Neutrophil (primary cell): ENCODE data around the gene APOBR.
"Not testable (repeated sequence)": the region's sequence is repeated elsewhere in the genome, so short reads cannot be mapped to it uniquely, and the experiment has no call there.

Source experiments
- H3K27ac ChIP-seq: fragments of 200-600 bp; sonication (generic); 2 replicates; pipeline ENCODE4 v1.5.1; 2016; ENCODE audit warnings: mild to moderate bottlenecking, moderate library complexity
- H3K27me3 ChIP-seq: fragments of 200-600 bp; sonication (generic); 2 replicates; pipeline ENCODE4 v1.6.0; 2016; ENCODE audit warnings: mild to moderate bottlenecking
- H3K36me3 ChIP-seq: fragments of 200-600 bp; sonication (generic); 2 replicates; pipeline ENCODE4 v1.5.1; 2017
- H3K4me1 ChIP-seq, 2 experiments: fragments of 200-600 bp in 1 of 2; sonication (generic) in 1 of 2; 1 replicate in 1 of 2; 2 replicates in 1 of 2; pipeline versions ENCODE4 v1.5.1 to v1.6.1; 2013 to 2016; ENCODE audit warnings: low read depth in 1 of 2, low read length in 1 of 2, mild to moderate bottlenecking in 1 of 2, moderate library complexity in 1 of 2; ENCODE audit not compliant: control insufficient read depth in 1 of 2, insufficient read depth in 1 of 2
- H3K4me3 ChIP-seq, 2 experiments: fragments of 200-600 bp in 1 of 2; sonication (generic) in 1 of 2; 1 replicate in 1 of 2; 2 replicates in 1 of 2; pipeline ENCODE4 v1.5.1; 2013 to 2016; ENCODE audit warnings: low read depth in 1 of 2, low read length in 1 of 2, mild to moderate bottlenecking in 1 of 2, moderate library complexity in 1 of 2
- H3K9me3 ChIP-seq: fragments of 200-600 bp; sonication (generic); 2 replicates; pipeline ENCODE4 v1.5.1; 2016
- CTCF ChIP-seq: fragments of 200-600 bp; sonication (generic); IDR thresholded peaks from 2 replicates; pipeline ENCODE4 v1.5.1; 2016; ENCODE audit warnings: antibody characterized with exemption

Gene APOBR

GRCh38 chr16:28521436-28521835 lies 27.0 kb downstream of the APOBR start:
- no peaks in the 10 kb centered on the region for H3K36me3 ChIP-seq
- H3K27ac ChIP-seq = no peak overlapping the region
- H3K4me1 ChIP-seq = peaks cover 8% of the 10 kb centered on the region in 2 experiments
- no peak overlapping the region for H3K4me3 ChIP-seq
- no peak for TF ChIP-seq CTCF
- H3K27me3 ChIP-seq = no peaks in the 10 kb centered on the region
- no peaks in the 10 kb centered on the region for H3K9me3 ChIP-seq

- H3K27me3 ChIP-seq = no peaks in the 10 kb centered on the region
- no peak for TF ChIP-seq CTCF
- peaks cover 8% of the 10 kb centered on the region in 2 experiments for H3K4me1 ChIP-seq
- no peak overlapping the region for H3K4me3 ChIP-seq
- H3K9me3 ChIP-seq = no peaks in the 10 kb centered on the region
- H3K36me3 ChIP-seq = no peaks in the 10 kb centered on the region
- no peak overlapping the region for H3K27ac ChIP-seq
Observed at GRCh38 chr16:28522792-28523191, 28.3 kb downstream of the APOBR start.

- Histone ChIP-seq H3K9me3 (no peaks in the 10 kb centered on the region), H3K36me3 (no peaks in the 10 kb centered on the region), H3K4me3 (no peak overlapping the region), H3K27me3 (no peaks in the 10 kb centered on the region), H3K27ac (no peak overlapping the region), H3K4me1 (peaks cover 8% of the 10 kb centered on the region in 2 experiments)
- no peak for TF ChIP-seq CTCF
Observed at GRCh38 chr16:28524681-28525171, 30.3 kb downstream of the APOBR start.

- no peaks in the 10 kb centered on the region for H3K27me3 ChIP-seq
Observed at GRCh38 chr16:28526201-28527099, 32.0 kb downstream of the APOBR start.

GRCh38 chr16:28527100-28527785 lies 32.8 kb downstream of the APOBR start:
- not testable (repeated sequence) for H3K9me3 ChIP-seq, H3K4me1 ChIP-seq, H3K36me3 ChIP-seq, H3K4me3 ChIP-seq, H3K27ac ChIP-seq, H3K27me3 ChIP-seq

More at GRCh38 chr16:28526201-28527099, 32.0 kb downstream of the APOBR start:
- Histone ChIP-seq H3K27ac (no peak overlapping the region), H3K4me1 (peaks cover 8% of the 10 kb centered on the region in 2 experiments), H3K36me3 (no peaks in the 10 kb centered on the region), H3K9me3 (no peaks in the 10 kb centered on the region), H3K4me3 (no peak overlapping the region)
- no peak for TF ChIP-seq CTCF

- Histone ChIP-seq H3K27ac (no peak overlapping the region), H3K27me3 (no peaks in the 10 kb centered on the region), H3K9me3 (no peaks in the 10 kb centered on the region), H3K4me3 (no peak overlapping the region), H3K4me1 (peaks cover 8 to 10% of the 10 kb centered on the region in 2 experiments), H3K36me3 (no peaks in the 10 kb centered on the region)
- TF ChIP-seq CTCF = no peak
Observed at GRCh38 chr16:28527985-28528384, 33.5 kb downstream of the APOBR start.
